Parathyroid adenoma (tissue), 2 donors: ENCODE measurements around the gene C19orf38.
"Not testable (repeated sequence)": the region's sequence is repeated elsewhere in the genome, so short reads cannot be mapped to it uniquely, and the experiment has no call there.

Source experiments
- H2AFZ ChIP-seq: fragments of 300-600 bp; sonication (generic); one replicate; pipeline ENCODE4 v1.7.0; 2017; ENCODE audit warnings: antibody characterized with exemption, mild to moderate bottlenecking
- H3K27ac ChIP-seq: fragments of 300-600 bp; sonication (generic); one replicate; pipeline ENCODE4 v1.7.0; 2017
- H3K27me3 ChIP-seq: fragments of 300-600 bp; sonication (generic); one replicate; pipeline ENCODE4 v1.7.0; 2017; ENCODE audit warnings: low read length; ENCODE audit not compliant: control insufficient read depth, insufficient read depth
- H3K36me3 ChIP-seq: fragments of 300-600 bp; sonication (generic); one replicate; pipeline ENCODE4 v1.7.0; 2017; ENCODE audit warnings: low read length; ENCODE audit not compliant: control insufficient read depth, insufficient read depth
- H3K4me1 ChIP-seq: fragments of 300-600 bp; sonication (generic); one replicate; pipeline ENCODE4 v1.7.0; 2017; ENCODE audit warnings: control low read depth
- H3K4me2 ChIP-seq: fragments of 300-600 bp; sonication (generic); one replicate; pipeline ENCODE4 v1.7.0; 2017; ENCODE audit warnings: low read length
- H3K4me3 ChIP-seq: fragments of 300-600 bp; sonication (generic); one replicate; pipeline ENCODE4 v1.7.0; 2017; ENCODE audit warnings: low read depth, low read length
- H3K79me2 ChIP-seq: fragments of 300-600 bp; sonication (generic); one replicate; pipeline ENCODE4 v1.7.0; 2017; ENCODE audit warnings: control low read depth
- H3K9ac ChIP-seq: fragments of 300-600 bp; sonication (generic); one replicate; pipeline ENCODE4 v1.7.0; 2017; ENCODE audit warnings: mild to moderate bottlenecking
- H3K9me3 ChIP-seq: fragments of 300-600 bp; sonication (generic); one replicate; pipeline ENCODE4 v1.7.0; 2017; ENCODE audit warnings: low read length; ENCODE audit not compliant: control insufficient read depth
- TF ChIP-seq, protein P1 (sequence below): fragments of 300-600 bp; sonication (generic); IDR thresholded peaks from one replicate; pipeline ENCODE4 v1.7.0; 2017; ENCODE audit warnings: antibody characterized with exemption, mild to moderate bottlenecking
- donor health status: primary hyperparathyroidism.

The C19orf38 gene

DNA sequence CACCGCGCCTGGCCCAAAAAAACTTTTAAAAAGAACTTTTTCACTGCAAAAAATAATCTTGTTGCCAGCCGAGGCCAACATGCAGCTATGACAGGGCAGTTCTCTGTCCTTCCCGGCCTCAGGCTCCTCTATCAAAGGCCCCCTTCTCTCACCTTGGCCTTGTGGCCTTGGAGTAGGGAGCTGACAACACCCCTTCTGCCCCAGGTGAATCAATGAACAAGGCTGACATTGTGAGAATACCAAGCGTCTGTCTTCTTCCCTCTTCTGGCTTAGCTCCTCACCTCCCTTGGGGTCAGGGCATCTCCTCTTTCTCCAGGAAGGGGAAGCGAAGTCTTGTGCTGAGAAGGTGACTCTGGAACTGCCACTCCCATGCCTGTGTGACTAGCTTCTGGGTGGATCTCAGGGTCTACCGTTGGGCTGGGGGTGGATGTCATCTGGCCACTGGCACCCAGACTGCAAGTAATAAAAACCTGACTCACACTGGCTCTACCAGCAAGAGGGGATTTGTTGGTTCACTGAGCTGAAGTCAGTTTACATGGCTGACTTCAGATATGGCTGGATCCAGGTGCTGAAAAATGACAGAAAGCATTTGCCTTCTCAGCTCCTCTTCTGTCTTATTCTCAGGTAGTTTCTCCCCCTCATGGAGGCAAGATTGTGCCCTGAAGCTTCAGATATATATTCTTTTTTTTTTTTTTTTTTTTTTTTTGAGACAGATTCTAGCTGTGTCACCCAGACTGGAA lies 6.3 kb downstream of the C19orf38 start:
- Histone ChIP-seq H3K9me3 (no peaks in the 10 kb centered on the region), H3K4me2 (no peak overlapping the region), H3K79me2 (no peaks in the 10 kb centered on the region), H3K4me3 (no peak overlapping the region), H2AFZ (no peak overlapping the region), H3K27ac (no peak overlapping the region), H3K4me1 (no peaks in the 10 kb centered on the region), H3K36me3 (no peaks in the 10 kb centered on the region), H3K9ac (no peak overlapping the region), H3K27me3 (no peaks in the 10 kb centered on the region)
- TF ChIP-seq, protein P1, sequence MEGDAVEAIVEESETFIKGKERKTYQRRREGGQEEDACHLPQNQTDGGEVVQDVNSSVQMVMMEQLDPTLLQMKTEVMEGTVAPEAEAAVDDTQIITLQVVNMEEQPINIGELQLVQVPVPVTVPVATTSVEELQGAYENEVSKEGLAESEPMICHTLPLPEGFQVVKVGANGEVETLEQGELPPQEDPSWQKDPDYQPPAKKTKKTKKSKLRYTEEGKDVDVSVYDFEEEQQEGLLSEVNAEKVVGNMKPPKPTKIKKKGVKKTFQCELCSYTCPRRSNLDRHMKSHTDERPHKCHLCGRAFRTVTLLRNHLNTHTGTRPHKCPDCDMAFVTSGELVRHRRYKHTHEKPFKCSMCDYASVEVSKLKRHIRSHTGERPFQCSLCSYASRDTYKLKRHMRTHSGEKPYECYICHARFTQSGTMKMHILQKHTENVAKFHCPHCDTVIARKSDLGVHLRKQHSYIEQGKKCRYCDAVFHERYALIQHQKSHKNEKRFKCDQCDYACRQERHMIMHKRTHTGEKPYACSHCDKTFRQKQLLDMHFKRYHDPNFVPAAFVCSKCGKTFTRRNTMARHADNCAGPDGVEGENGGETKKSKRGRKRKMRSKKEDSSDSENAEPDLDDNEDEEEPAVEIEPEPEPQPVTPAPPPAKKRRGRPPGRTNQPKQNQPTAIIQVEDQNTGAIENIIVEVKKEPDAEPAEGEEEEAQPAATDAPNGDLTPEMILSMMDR = no peak

DNA sequence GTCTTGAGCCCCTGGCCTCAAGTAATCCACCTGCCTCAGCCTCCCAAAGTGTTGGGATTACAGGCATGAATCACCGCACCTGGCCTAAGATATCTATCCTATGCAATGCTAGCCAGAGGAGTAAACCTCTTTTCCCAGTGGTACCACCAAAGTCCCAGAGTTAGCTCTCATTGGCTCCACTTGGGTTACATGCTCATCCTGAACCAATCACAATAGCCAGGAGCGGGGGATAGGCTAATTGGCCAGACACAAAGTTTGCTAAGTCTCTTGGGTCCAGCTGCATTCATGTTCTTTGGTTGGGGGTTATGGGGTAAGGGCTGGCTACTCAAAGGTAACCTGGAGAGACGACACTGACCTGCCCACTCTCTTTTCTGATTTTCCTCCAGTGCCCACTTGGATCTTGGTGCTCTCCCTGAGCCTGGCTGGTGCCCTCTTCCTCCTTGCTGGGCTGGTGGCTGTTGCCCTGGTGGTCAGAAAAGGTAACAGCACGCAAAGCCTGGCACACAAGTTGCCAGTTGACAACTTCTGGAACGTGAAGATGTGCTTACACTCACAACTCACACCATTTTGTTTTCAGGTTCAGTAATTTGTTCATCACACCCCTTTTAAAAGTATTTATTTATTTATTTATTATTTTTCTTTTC lies 7.8 kb downstream of the C19orf38 start:
- H3K4me3 ChIP-seq = no peak overlapping the region
- H3K4me2 ChIP-seq = no peak overlapping the region
- H2AFZ ChIP-seq = no peak overlapping the region
- TF ChIP-seq, protein P1 = peak; percentile 32
- H3K9ac ChIP-seq = no peak overlapping the region
- H3K79me2 ChIP-seq = no peaks in the 10 kb centered on the region
- no peak overlapping the region for H3K27ac ChIP-seq
- no peaks in the 10 kb centered on the region for H3K9me3 ChIP-seq
- H3K27me3 ChIP-seq = no peaks in the 10 kb centered on the region
- H3K36me3 ChIP-seq = no peaks in the 10 kb centered on the region
- no peaks in the 10 kb centered on the region for H3K4me1 ChIP-seq

DNA sequence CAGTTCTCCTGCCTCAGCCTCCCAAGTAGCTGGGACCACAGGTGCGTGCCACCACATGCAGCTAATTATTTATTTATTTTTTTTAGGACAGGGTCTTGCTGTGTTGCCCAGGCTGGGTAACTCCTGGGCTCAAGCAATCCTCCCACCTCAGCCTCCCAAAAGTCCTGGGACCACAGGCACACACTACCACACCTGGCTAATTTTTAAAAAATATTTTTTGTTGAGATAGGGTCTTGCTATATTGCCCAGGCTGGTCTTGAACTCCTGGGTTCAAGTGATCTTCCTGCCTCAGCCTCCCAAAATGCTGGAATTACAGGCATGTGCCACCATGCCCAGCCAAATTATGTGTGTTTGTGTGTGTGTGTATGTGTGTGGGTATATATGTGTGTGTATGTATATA lies 8.7 kb downstream of the C19orf38 start:
- H2AFZ ChIP-seq, H3K79me2 ChIP-seq, H3K9me3 ChIP-seq, H3K4me1 ChIP-seq, H3K27me3 ChIP-seq, H3K27ac ChIP-seq, H3K9ac ChIP-seq, H3K4me2 ChIP-seq, H3K36me3 ChIP-seq, H3K4me3 ChIP-seq: not testable (repeated sequence)

DNA sequence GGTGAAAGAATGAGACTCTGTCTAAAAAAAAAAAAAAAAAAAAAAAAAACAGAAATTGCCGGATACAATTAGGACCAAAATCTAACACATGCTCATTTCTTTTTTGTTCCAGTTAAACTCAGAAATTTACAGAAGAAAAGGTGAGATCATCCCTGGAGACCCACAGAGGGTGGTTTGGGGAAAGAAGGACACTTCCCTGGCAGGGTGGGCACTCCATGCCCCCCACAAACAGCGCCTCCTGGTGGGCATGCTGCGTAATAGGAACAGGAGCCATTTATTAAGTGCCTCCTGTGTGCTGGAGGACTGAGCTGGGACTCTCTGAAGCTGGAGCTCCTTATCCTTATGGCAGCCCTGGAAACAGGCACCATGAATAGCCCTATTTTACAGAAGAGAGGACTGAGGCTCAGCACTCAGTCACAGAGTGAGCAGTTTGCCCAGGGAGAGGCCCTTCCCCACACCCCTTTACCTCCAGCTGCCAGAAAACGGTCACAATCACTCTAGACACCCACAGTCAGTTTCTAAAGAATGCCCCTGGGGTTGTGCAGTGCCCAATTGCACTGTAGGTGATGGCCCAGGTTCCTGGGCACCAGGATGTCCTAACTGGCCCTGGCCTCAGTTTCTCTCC lies 10.1 kb downstream of the C19orf38 start:
- no peaks in the 10 kb centered on the region for H3K9me3 ChIP-seq
- TF ChIP-seq, protein P1 = peak; percentile 20
- no peaks in the 10 kb centered on the region for H3K79me2 ChIP-seq
- no peak overlapping the region for H2AFZ ChIP-seq
- H3K4me3 ChIP-seq = no peak overlapping the region
- H3K27me3 ChIP-seq = no peaks in the 10 kb centered on the region
- H3K27ac ChIP-seq = no peak overlapping the region
- H3K4me1 ChIP-seq = no peaks in the 10 kb centered on the region
- H3K36me3 ChIP-seq = no peaks in the 10 kb centered on the region
- no peak overlapping the region for H3K9ac ChIP-seq
- no peak overlapping the region for H3K4me2 ChIP-seq

DNA sequence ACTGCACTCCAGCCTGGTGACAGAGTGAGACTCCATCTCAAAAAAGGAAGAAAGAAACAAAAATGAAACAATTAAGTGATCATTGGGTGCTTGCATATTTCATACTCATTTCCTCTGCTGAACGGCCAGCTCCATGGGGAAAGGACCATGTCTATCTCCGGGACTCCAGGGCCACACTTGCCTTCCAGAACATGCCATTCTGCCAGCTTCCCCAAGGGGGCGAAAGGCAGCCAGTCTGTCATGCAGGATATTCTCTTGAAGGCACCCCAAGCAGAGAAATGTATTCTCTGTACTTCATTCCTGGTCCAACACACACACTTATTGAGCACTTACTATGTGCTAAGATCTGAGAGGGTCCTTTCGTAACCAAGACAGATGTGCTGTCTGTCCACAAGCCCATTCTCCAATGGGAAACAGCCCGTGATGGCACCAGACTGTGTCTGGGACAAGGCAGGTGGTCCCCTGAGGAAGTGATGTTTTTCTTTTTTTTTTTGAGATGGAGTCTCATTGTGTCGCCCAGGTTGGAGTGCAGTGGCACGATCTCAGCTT lies 13.0 kb downstream of the C19orf38 start:
- no peaks in the 10 kb centered on the region for H3K4me1 ChIP-seq
- no peaks in the 10 kb centered on the region for H3K79me2 ChIP-seq
- H3K27ac ChIP-seq = no peak overlapping the region
- H3K9me3 ChIP-seq = no peaks in the 10 kb centered on the region
- no peaks in the 10 kb centered on the region for H3K27me3 ChIP-seq
- H3K4me3 ChIP-seq = no peak overlapping the region
- H3K9ac ChIP-seq = no peak overlapping the region
- H2AFZ ChIP-seq = no peak overlapping the region
- H3K36me3 ChIP-seq = no peaks in the 10 kb centered on the region
- H3K4me2 ChIP-seq = no peak overlapping the region
- TF ChIP-seq, protein P1 = peak; percentile 17
